Bronchial epithelial cell (primary cell): Measurements from ENCODE around the gene TSPAN15. TPM values are rescaled to one million over a fixed set of nuclear protein-coding genes. Genes with fewer than 3 reads are reported as not detected.

Source experiments
- DNase-seq: peaks from one replicate; pipeline ENCODE4 v3.0.0-alpha.2; 2010; ENCODE audit warnings: low read depth
- FAIRE-seq: peaks from 2 replicates; lab custom pipeline; 2011; peaks lifted over from hg19 to GRCh38; lab: Jason Lieb, UNC
- H3K27me3 ChIP-seq: 2 replicates; pipeline ENCODE4 v1.5.1; 2011; ENCODE audit warnings: low read length; ENCODE audit not compliant: control insufficient read depth, insufficient read depth
- H3K36me3 ChIP-seq: 2 replicates; pipeline ENCODE4 v1.5.1; 2011; ENCODE audit warnings: low read length; ENCODE audit not compliant: control insufficient read depth, insufficient read depth
- H3K4me3 ChIP-seq: 2 replicates; pipeline ENCODE4 v1.5.1; 2011; ENCODE audit warnings: mild to moderate bottlenecking, low read depth, low read length, control low read depth
- CTCF ChIP-seq: IDR thresholded peaks from 2 replicates; pipeline ENCODE4 v1.5.1; 2011; ENCODE audit warnings: mild to moderate bottlenecking, moderate library complexity, low read length, control low read depth, inconsistent platforms; ENCODE audit not compliant: insufficient read depth, severe bottlenecking
- total RNA-seq: library from RNA; depleted of rRNA; stranded (reverse); fragments of >200 nt; gene quantifications from 2 replicates; pipeline ENCODE4 v1.2.1, GENCODE V29; 2014

TSPAN15 gene
- total RNA-seq, 1 donor from 2014 or later = 12.1 TPM

GRCh38 chr10:69461243-69462025, 10.2 kb downstream of the TSPAN15 start:
- DNase-seq = no peak
- no peak for TF ChIP-seq CTCF
- H3K27me3 ChIP-seq = no peaks in the 10 kb centered on the region
- H3K4me3 ChIP-seq = no peak overlapping the region
- FAIRE-seq = no peak
- no peaks in the 10 kb centered on the region for H3K36me3 ChIP-seq

- no peak for TF ChIP-seq CTCF
- Histone ChIP-seq H3K36me3 (no peaks in the 10 kb centered on the region), H3K27me3 (no peaks in the 10 kb centered on the region), H3K4me3 (no peak overlapping the region)
- DNase-seq = no peak
- FAIRE-seq = no peak
Observed at GRCh38 chr10:69463886-69464285, 12.6 kb downstream of the TSPAN15 start.

GRCh38 chr10:69464401-69464800, 13.1 kb downstream of the TSPAN15 start:
- FAIRE-seq = no peak
- Histone ChIP-seq H3K27me3 (no peaks in the 10 kb centered on the region), H3K4me3 (no peak overlapping the region), H3K36me3 (no peaks in the 10 kb centered on the region)
- TF ChIP-seq CTCF = no peak
- no peak for DNase-seq

GRCh38 chr10:69464801-69465401, 13.6 kb downstream of the TSPAN15 start:
- H3K36me3 ChIP-seq = no peaks in the 10 kb centered on the region

GRCh38 chr10:69465457-69466157, 14.3 kb downstream of the TSPAN15 start:
- no peak for FAIRE-seq
- no peaks in the 10 kb centered on the region for H3K36me3 ChIP-seq
- TF ChIP-seq CTCF = no peak
- H3K27me3 ChIP-seq = no peaks in the 10 kb centered on the region
- DNase-seq = no peak
- no peak overlapping the region for H3K4me3 ChIP-seq

More at GRCh38 chr10:69464801-69465401, 13.6 kb downstream of the TSPAN15 start:
- DNase-seq (no peak), FAIRE-seq (no peak)
- no peak for TF ChIP-seq CTCF
- H3K4me3 ChIP-seq = no peak overlapping the region
- no peaks in the 10 kb centered on the region for H3K27me3 ChIP-seq
